GM19438 (cell line): ENCODE data around the gene EFHC1.
A peak's percentile ranks its signal among the peaks of the same experiment; 100 is the strongest.
"Not testable (repeated sequence)": the region's sequence is repeated elsewhere in the genome, so short reads cannot be mapped to it uniquely, and the experiment has no call there.

Experiments used
- ATAC-seq: cut with Tn5 transposase; IDR thresholded peaks from one replicate; pipeline ENCODE4 v1.9.1; 2021; ENCODE audit warnings: low read depth; ENCODE audit not compliant: unreplicated experiment

Gene EFHC1

GRCh38 chr6:52419809-52420667 lies at the start of gene EFHC1:
Gene EFHC1 (plus strand): TSS chr6:52420342. CDS start chr6:52420411, 69 bp downstream.
- peak; percentile 90 for ATAC-seq

- ATAC-seq, result no peak
Observed at GRCh38 chr6:52371656-52372191, 48.4 kb upstream of the EFHC1 start.

- ATAC-seq, result no peak
Observed at GRCh38 chr6:52373151-52373690, 46.9 kb upstream of the EFHC1 start.

- no peak for ATAC-seq
Observed at GRCh38 chr6:52374247-52374646, 45.9 kb upstream of the EFHC1 start.

GRCh38 chr6:52375780-52376556 lies 44.2 kb upstream of the EFHC1 start:
- ATAC-seq, result no peak

- ATAC-seq, result no peak
Observed at GRCh38 chr6:52376763-52377162, 43.4 kb upstream of the EFHC1 start.

GRCh38 chr6:52377538-52378221 lies 42.5 kb upstream of the EFHC1 start:
- no peak for ATAC-seq

- ATAC-seq, result no peak
Observed at GRCh38 chr6:52381249-52381648, 38.9 kb upstream of the EFHC1 start.

GRCh38 chr6:52384145-52384766 lies 35.9 kb upstream of the EFHC1 start:
- no peak for ATAC-seq

GRCh38 chr6:52385074-52385473 lies 35.1 kb upstream of the EFHC1 start:
- ATAC-seq, result no peak

- not testable (repeated sequence) for ATAC-seq
Observed at GRCh38 chr6:52388119-52388518, 32.0 kb upstream of the EFHC1 start.

- ATAC-seq, result no peak
Observed at GRCh38 chr6:52388790-52389189, 31.4 kb upstream of the EFHC1 start.

- ATAC-seq, result no peak
Observed at GRCh38 chr6:52389264-52389625, 30.9 kb upstream of the EFHC1 start.

GRCh38 chr6:52389626-52390360 lies 30.3 kb upstream of the EFHC1 start:
- ATAC-seq, result peak; percentile 66

GRCh38 chr6:52390361-52390727 lies 29.8 kb upstream of the EFHC1 start:
- peak; percentile 45 for ATAC-seq

GRCh38 chr6:52391599-52391998 lies 28.5 kb upstream of the EFHC1 start:
- ATAC-seq, result no peak

GRCh38 chr6:52392944-52393343 lies 27.2 kb upstream of the EFHC1 start:
- no peak for ATAC-seq

GRCh38 chr6:52393780-52394179 lies 26.4 kb upstream of the EFHC1 start:
- ATAC-seq, result no peak

- peak; percentile 41 for ATAC-seq
Observed at GRCh38 chr6:52394251-52394666, 25.9 kb upstream of the EFHC1 start.

- ATAC-seq, result no peak
Observed at GRCh38 chr6:52395969-52396368, 24.2 kb upstream of the EFHC1 start.
